ENCODE data around the gene S100A11.

GRCh38 chr1:152061952-152062351 lies 25.1 kb upstream of the S100A11 start:
- TF ChIP-seq EP300 (IDR thresholded peaks at IDR 0.05; ENCODE audit: low read length) (no peak), DMBX1 (CRISPR knock-in tag; IDR thresholded peaks at IDR 0.05; ENCODE audit: borderline replicate concordance) (no peak), CTCF (IDR thresholded peaks at IDR 0.05 in 2 of 3, conservative IDR thresholded peaks at IDR 0.05 in 1 of 3; ENCODE audit: insufficient read depth in 2 of 3, low read depth in 1 of 3, low read length in 3 of 3) (peak in 1 of 3 experiments; percentile 43; a peak in 2 of 6 replicates), POLR2A (conservative IDR thresholded peaks at IDR 0.05) (no peak), MECOM (CRISPR knock-in tag; IDR thresholded peaks at IDR 0.05) (no peak), ZNF24 (IDR thresholded peaks at IDR 0.05) (no peak), SMARCA5 (IDR thresholded peaks at IDR 0.05) (no peak), ESRRA (IDR thresholded peaks at IDR 0.05; ENCODE audit: borderline replicate concordance, low read depth) (no peak), NR2C2 (CRISPR knock-in tag; IDR thresholded peaks at IDR 0.05) (no peak), NR2C2 (tag; IDR thresholded peaks at IDR 0.05) (no peak), USF2 (CRISPR knock-in tag; IDR thresholded peaks at IDR 0.05) (no peak), EZH2 (IDR thresholded peaks at IDR 0.05; ENCODE audit: borderline replicate concordance, low read depth, low read length) (no peak), MAZ (CRISPR knock-in tag; conservative IDR thresholded peaks at IDR 0.05 in 1 of 2, IDR thresholded peaks at IDR 0.05 in 1 of 2) (no peak), TCF7L2 (IDR thresholded peaks at IDR 0.05; ENCODE audit: low read depth, low read length) (no peak)
